Mononuclear cell (primary cell): Measurements from ENCODE around the gene MYEOV. TPM values are rescaled to one million over a fixed set of nuclear protein-coding genes. Genes with fewer than 3 reads are reported as not detected.

ENCODE experiments used
- H3K27me3 ChIP-seq: 2 replicates; pipeline ENCODE4 v1.6.0; 2011; ENCODE audit warnings: low read length, control low read depth; ENCODE audit not compliant: insufficient read depth
- H3K4me1 ChIP-seq: 2 replicates; pipeline ENCODE4 v1.5.1; 2011; ENCODE audit warnings: mild to moderate bottlenecking, low read length, control low read depth; ENCODE audit not compliant: insufficient read depth
- H3K4me3 ChIP-seq: 2 replicates; pipeline ENCODE4 v1.5.1; 2011; ENCODE audit warnings: mild to moderate bottlenecking, low read length, moderate library complexity
- H3K9me3 ChIP-seq: 2 replicates; pipeline ENCODE4 v1.5.1; 2011; ENCODE audit warnings: low read depth, mild to moderate bottlenecking, control low read depth, low read length
- total RNA-seq: library from RNA; depleted of rRNA; stranded (reverse); fragments of >200 nt; gene quantifications from one replicate; pipeline ENCODE4 v1.2.3, GENCODE V29; 2012

The MYEOV gene
- total RNA-seq, 1 donor, result 2.3 TPM

- no peak overlapping the region for H3K4me3 ChIP-seq
- no peaks in the 10 kb centered on the region for H3K27me3 ChIP-seq
- no peaks in the 10 kb centered on the region for H3K9me3 ChIP-seq
- H3K4me1 ChIP-seq, result peaks cover 15% of the 10 kb centered on the region
Measured at GRCh38 chr11:69290806-69291205, 3.1 kb upstream of the MYEOV start.

GRCh38 chr11:69291459-69292110 lies 2.4 kb upstream of the MYEOV start:
- H3K4me3 ChIP-seq, result no peak overlapping the region
- no peaks in the 10 kb centered on the region for H3K9me3 ChIP-seq
- no peaks in the 10 kb centered on the region for H3K27me3 ChIP-seq
- H3K4me1 ChIP-seq, result peaks cover 22% of the 10 kb centered on the region

- no peaks in the 10 kb centered on the region for H3K27me3 ChIP-seq
- H3K4me3 ChIP-seq, result no peak overlapping the region
- peaks cover 29% of the 10 kb centered on the region for H3K4me1 ChIP-seq
- H3K9me3 ChIP-seq, result no peaks in the 10 kb centered on the region
Measured at GRCh38 chr11:69292221-69292648, 1.7 kb upstream of the MYEOV start.

- no peaks in the 10 kb centered on the region for H3K27me3 ChIP-seq
- H3K4me3 ChIP-seq, result no peak overlapping the region
- no peaks in the 10 kb centered on the region for H3K9me3 ChIP-seq
- peaks cover 37% of the 10 kb centered on the region for H3K4me1 ChIP-seq
Measured at GRCh38 chr11:69293087-69293486, 868 bp upstream of the MYEOV start.

GRCh38 chr11:69294571-69295078 lies 670 bp downstream of the MYEOV start:
- Histone ChIP-seq H3K9me3 (no peaks in the 10 kb centered on the region), H3K27me3 (no peaks in the 10 kb centered on the region), H3K4me1 (peaks cover 53% of the 10 kb centered on the region), H3K4me3 (no peak overlapping the region)

GRCh38 chr11:69295079-69295994 lies 1.4 kb downstream of the MYEOV start:
- Histone ChIP-seq H3K9me3 (no peaks in the 10 kb centered on the region), H3K4me3 (no peak overlapping the region), H3K4me1 (peaks cover 60% of the 10 kb centered on the region), H3K27me3 (no peaks in the 10 kb centered on the region)

GRCh38 chr11:69295995-69296889 lies 2.3 kb downstream of the MYEOV start:
- peaks cover 61% of the 10 kb centered on the region for H3K4me1 ChIP-seq
- H3K4me3 ChIP-seq, result no peak overlapping the region
- no peaks in the 10 kb centered on the region for H3K27me3 ChIP-seq
- H3K9me3 ChIP-seq, result no peaks in the 10 kb centered on the region

GRCh38 chr11:69296890-69297786 lies 3.2 kb downstream of the MYEOV start:
- Histone ChIP-seq H3K27me3 (no peaks in the 10 kb centered on the region), H3K9me3 (no peaks in the 10 kb centered on the region), H3K4me3 (no peak overlapping the region), H3K4me1 (peaks cover 69% of the 10 kb centered on the region)

GRCh38 chr11:69297787-69298266 lies 3.9 kb downstream of the MYEOV start:
- Histone ChIP-seq H3K4me3 (no peak overlapping the region), H3K4me1 (peaks cover 71% of the 10 kb centered on the region), H3K9me3 (no peaks in the 10 kb centered on the region), H3K27me3 (no peaks in the 10 kb centered on the region)

- Histone ChIP-seq H3K9me3 (no peaks in the 10 kb centered on the region), H3K4me3 (no peak overlapping the region), H3K27me3 (no peaks in the 10 kb centered on the region), H3K4me1 (peaks cover 71% of the 10 kb centered on the region)
Measured at GRCh38 chr11:69298267-69299022, 4.5 kb downstream of the MYEOV start.

- H3K27me3 ChIP-seq, result no peaks in the 10 kb centered on the region
- no peak overlapping the region for H3K4me3 ChIP-seq
- peaks cover 69% of the 10 kb centered on the region for H3K4me1 ChIP-seq
- H3K9me3 ChIP-seq, result no peaks in the 10 kb centered on the region
Measured at GRCh38 chr11:69299023-69299461, 5.1 kb downstream of the MYEOV start.

- peaks cover 69% of the 10 kb centered on the region for H3K4me1 ChIP-seq
- H3K27me3 ChIP-seq, result no peaks in the 10 kb centered on the region
- no peak overlapping the region for H3K4me3 ChIP-seq
- no peaks in the 10 kb centered on the region for H3K9me3 ChIP-seq
Measured at GRCh38 chr11:69299572-69299971, 5.6 kb downstream of the MYEOV start.
